ENCODE results near the gene ACAP3. TPM values are rescaled to one million over a fixed set of nuclear protein-coding genes. Genes with fewer than 3 reads are reported as not detected.
A peak's percentile ranks its signal among the peaks of the same experiment; 100 is the strongest.

ACAP3 gene
- polyA plus RNA-seq, 2 donors, result 47.7 to 120 TPM

- WGBS, 2 donors, result 71 to 79% methylated on average over 44 to 46 of the region's 46 CpGs
- no peaks in the 10 kb centered on the region for H3K9me3 ChIP-seq (ENCODE audit: control insufficient read depth in 2 of 2, insufficient read depth in 1 of 2, low read depth in 1 of 2, low read length in 1 of 2)
- H3K27ac ChIP-seq (ENCODE audit: low read depth in 2 of 2, low read length in 1 of 2), result no peak overlapping the region
- peaks cover 0 to 2% of the 10 kb centered on the region in 2 donors for H3K27me3 ChIP-seq (ENCODE audit: control insufficient read depth in 1 of 2, insufficient read depth in 2 of 2, low read length in 2 of 2)
- H3K4me3 ChIP-seq (ENCODE audit: low read depth in 1 of 2, low read length in 2 of 2), result no peak overlapping the region
- H3K36me3 ChIP-seq (ENCODE audit: control insufficient read depth in 2 of 2, insufficient read depth in 2 of 2, low read length in 1 of 2), result no peaks in the 10 kb centered on the region
- H3K4me1 ChIP-seq (ENCODE audit: control insufficient read depth in 2 of 2, insufficient read depth in 2 of 2, low read length in 1 of 2), result peaks cover 0 to 14% of the 10 kb centered on the region in 2 donors
These were observed 20.2 kb downstream of the ACAP3 start for GRCh38 chr1:1287288-1288110.

- WGBS, 2 donors, result 57 to 59% methylated on average over 41 to 50 of the region's 50 CpGs
- Histone ChIP-seq H3K9me3 (ENCODE audit: control insufficient read depth in 2 of 2, insufficient read depth in 1 of 2, low read depth in 1 of 2, low read length in 1 of 2) (no peaks in the 10 kb centered on the region), H3K27ac (ENCODE audit: low read depth in 2 of 2, low read length in 1 of 2) (no peak overlapping the region), H3K4me1 (ENCODE audit: control insufficient read depth in 2 of 2, insufficient read depth in 2 of 2, low read length in 1 of 2) (peaks cover 0 to 23% of the 10 kb centered on the region in 2 donors), H3K4me3 (ENCODE audit: low read depth in 1 of 2, low read length in 2 of 2) (no peak overlapping the region), H3K27me3 (ENCODE audit: control insufficient read depth in 1 of 2, insufficient read depth in 2 of 2, low read length in 2 of 2) (peaks cover 0 to 2% of the 10 kb centered on the region in 2 donors), H3K36me3 (ENCODE audit: control insufficient read depth in 2 of 2, insufficient read depth in 2 of 2, low read length in 1 of 2) (no peaks in the 10 kb centered on the region)
These were observed 21.1 kb downstream of the ACAP3 start for GRCh38 chr1:1286313-1287261.

DNA sequence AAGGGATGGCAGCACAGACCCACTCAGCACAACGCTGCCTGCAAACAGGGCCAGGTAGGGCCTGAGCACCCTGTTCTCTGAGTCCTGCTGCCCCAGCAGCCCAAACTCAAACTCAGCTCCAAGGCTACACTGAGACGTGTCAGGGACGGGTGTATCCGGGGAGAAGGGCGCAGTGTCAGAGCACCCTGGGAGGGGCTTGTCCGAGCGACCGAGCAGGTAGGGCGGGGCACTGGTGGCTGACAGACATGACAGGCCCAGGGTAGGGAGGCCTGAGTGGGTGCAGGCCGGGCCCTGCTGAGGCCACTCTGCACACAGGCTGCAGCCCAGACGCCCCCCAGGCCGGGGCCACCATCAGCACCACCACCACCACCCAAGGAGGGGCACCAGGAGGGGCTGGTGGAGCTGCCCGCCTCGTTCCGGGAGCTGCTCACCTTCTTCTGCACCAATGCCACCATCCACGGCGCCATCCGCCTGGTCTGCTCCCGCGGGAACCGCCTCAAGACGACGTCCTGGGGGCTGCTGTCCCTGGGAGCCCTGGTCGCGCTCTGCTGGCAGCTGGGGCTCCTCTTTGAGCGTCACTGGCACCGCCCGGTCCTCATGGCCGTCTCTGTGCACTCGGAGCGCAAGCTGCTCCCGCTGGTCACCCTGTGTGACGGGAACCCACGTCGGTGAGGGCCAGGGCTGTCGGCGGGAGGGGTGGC lies 22.0 kb downstream of the ACAP3 start:
- Histone ChIP-seq H3K27me3 (ENCODE audit: control insufficient read depth in 1 of 2, insufficient read depth in 2 of 2, low read length in 2 of 2) (peaks cover 0 to 2% of the 10 kb centered on the region in 2 donors), H3K9me3 (ENCODE audit: control insufficient read depth in 2 of 2, insufficient read depth in 1 of 2, low read depth in 1 of 2, low read length in 1 of 2) (no peaks in the 10 kb centered on the region), H3K27ac (ENCODE audit: low read depth in 2 of 2, low read length in 1 of 2) (no peak overlapping the region), H3K4me3 (ENCODE audit: low read depth in 1 of 2, low read length in 2 of 2) (no peak overlapping the region), H3K4me1 (ENCODE audit: control insufficient read depth in 2 of 2, insufficient read depth in 2 of 2, low read length in 1 of 2) (peaks cover 0 to 23% of the 10 kb centered on the region in 2 donors), H3K36me3 (ENCODE audit: control insufficient read depth in 2 of 2, insufficient read depth in 2 of 2, low read length in 1 of 2) (no peaks in the 10 kb centered on the region)
- 57 to 59% methylated on average over 36 to 37 of the region's 37 CpGs for WGBS, 2 donors

- H3K27ac ChIP-seq (ENCODE audit: low read depth in 2 of 2, low read length in 1 of 2), result no peak overlapping the region
- 91% methylated on average over 22 of the region's 22 CpGs for WGBS, 2 donors
- H3K27me3 ChIP-seq (ENCODE audit: control insufficient read depth in 1 of 2, insufficient read depth in 2 of 2, low read length in 2 of 2), result peaks cover 0 to 2% of the 10 kb centered on the region in 2 donors
- no peak overlapping the region for H3K4me3 ChIP-seq (ENCODE audit: low read depth in 1 of 2, low read length in 2 of 2)
- H3K9me3 ChIP-seq (ENCODE audit: control insufficient read depth in 2 of 2, insufficient read depth in 1 of 2, low read depth in 1 of 2, low read length in 1 of 2), result no peaks in the 10 kb centered on the region
- H3K36me3 ChIP-seq (ENCODE audit: control insufficient read depth in 2 of 2, insufficient read depth in 2 of 2, low read length in 1 of 2), result no peaks in the 10 kb centered on the region
- H3K4me1 ChIP-seq (ENCODE audit: control insufficient read depth in 2 of 2, insufficient read depth in 2 of 2, low read length in 1 of 2), result peaks cover 0 to 23% of the 10 kb centered on the region in 2 donors
These were observed 22.6 kb downstream of the ACAP3 start for GRCh38 chr1:1285102-1285571.

GRCh38 chr1:1284221-1285101 lies 23.3 kb downstream of the ACAP3 start:
- no peak overlapping the region for H3K4me3 ChIP-seq (ENCODE audit: low read depth in 1 of 2, low read length in 2 of 2)
- H3K36me3 ChIP-seq (ENCODE audit: control insufficient read depth in 2 of 2, insufficient read depth in 2 of 2, low read length in 1 of 2), result no peaks in the 10 kb centered on the region
- H3K27ac ChIP-seq (ENCODE audit: low read depth in 2 of 2, low read length in 1 of 2), result no peak overlapping the region
- peaks cover 0 to 2% of the 10 kb centered on the region in 2 donors for H3K27me3 ChIP-seq (ENCODE audit: control insufficient read depth in 1 of 2, insufficient read depth in 2 of 2, low read length in 2 of 2)
- 82 to 83% methylated on average over 26 to 29 of the region's 32 CpGs for WGBS, 2 donors
- no peaks in the 10 kb centered on the region for H3K9me3 ChIP-seq (ENCODE audit: control insufficient read depth in 2 of 2, insufficient read depth in 1 of 2, low read depth in 1 of 2, low read length in 1 of 2)
- peaks cover 0 to 23% of the 10 kb centered on the region in 2 donors for H3K4me1 ChIP-seq (ENCODE audit: control insufficient read depth in 2 of 2, insufficient read depth in 2 of 2, low read length in 1 of 2)

DNA sequence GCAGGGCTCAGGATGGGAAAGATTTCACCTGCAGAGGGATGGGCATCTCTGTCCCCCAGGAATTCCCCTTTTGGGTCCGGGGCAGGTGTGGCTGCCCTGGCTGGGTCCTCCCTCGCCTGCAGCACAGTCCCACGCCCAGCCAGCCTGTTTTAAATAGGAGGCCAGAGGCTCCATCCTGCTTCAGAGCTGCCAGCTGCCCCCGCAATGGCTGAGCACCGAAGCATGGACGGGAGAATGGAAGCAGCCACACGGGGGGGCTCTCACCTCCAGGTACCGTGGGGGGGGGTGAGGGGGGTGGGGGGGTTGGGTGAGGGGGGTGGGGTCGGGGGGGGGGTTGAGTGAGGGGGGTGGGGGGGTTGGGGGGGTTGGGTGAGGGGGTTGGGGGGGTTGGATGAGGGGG lies 23.9 kb downstream of the ACAP3 start:
- 7 to 8% methylated on average over 4 to 8 of the region's 9 CpGs for WGBS, 2 donors
- peaks cover 0 to 2% of the 10 kb centered on the region in 2 donors for H3K27me3 ChIP-seq (ENCODE audit: control insufficient read depth in 1 of 2, insufficient read depth in 2 of 2, low read length in 2 of 2)
- H3K4me3 ChIP-seq (ENCODE audit: low read depth in 1 of 2, low read length in 2 of 2), result no peak overlapping the region
- peaks cover 0 to 23% of the 10 kb centered on the region in 2 donors for H3K4me1 ChIP-seq (ENCODE audit: control insufficient read depth in 2 of 2, insufficient read depth in 2 of 2, low read length in 1 of 2)
- no peaks in the 10 kb centered on the region for H3K36me3 ChIP-seq (ENCODE audit: control insufficient read depth in 2 of 2, insufficient read depth in 2 of 2, low read length in 1 of 2)
- H3K27ac ChIP-seq (ENCODE audit: low read depth in 2 of 2, low read length in 1 of 2), result no peak overlapping the region
- no peaks in the 10 kb centered on the region for H3K9me3 ChIP-seq (ENCODE audit: control insufficient read depth in 2 of 2, insufficient read depth in 1 of 2, low read depth in 1 of 2, low read length in 1 of 2)

DNA sequence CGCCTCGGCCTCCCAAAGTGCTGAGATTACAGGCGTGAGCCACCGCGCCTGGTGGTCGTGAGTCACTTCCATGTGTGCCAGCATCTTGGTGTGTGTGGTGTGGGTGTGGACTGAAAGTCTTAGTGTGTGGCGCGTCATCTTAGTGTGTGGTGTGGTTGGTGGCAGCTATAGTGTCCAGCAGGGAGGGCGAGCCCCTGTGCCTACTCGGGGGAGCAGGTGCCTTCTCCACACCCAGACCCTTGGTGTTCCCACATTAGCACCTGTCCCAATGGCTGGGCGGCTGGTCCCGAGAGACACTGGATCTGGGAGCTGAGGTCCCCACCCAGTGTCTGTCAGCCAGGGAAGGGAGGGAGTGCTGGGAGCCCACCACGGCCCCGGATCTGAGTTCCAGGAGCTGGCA lies 24.7 kb downstream of the ACAP3 start:
- 67 to 75% methylated on average over 14 of the region's 14 CpGs for WGBS, 2 donors

GRCh38 chr1:1281533-1282321 lies 26.0 kb downstream of the ACAP3 start:
- H3K4me1 ChIP-seq (ENCODE audit: control insufficient read depth in 2 of 2, insufficient read depth in 2 of 2, low read length in 1 of 2), result peaks cover 0 to 23% of the 10 kb centered on the region in 2 donors
- no peaks in the 10 kb centered on the region for H3K36me3 ChIP-seq (ENCODE audit: control insufficient read depth in 2 of 2, insufficient read depth in 2 of 2, low read length in 1 of 2)
- H3K27me3 ChIP-seq (ENCODE audit: control insufficient read depth in 1 of 2, insufficient read depth in 2 of 2, low read length in 2 of 2), result no peaks in the 10 kb centered on the region
- peak overlapping the region; percentile 81 to 89 for H3K27ac ChIP-seq (ENCODE audit: low read depth in 2 of 2, low read length in 1 of 2)
- no peaks in the 10 kb centered on the region for H3K9me3 ChIP-seq (ENCODE audit: control insufficient read depth in 2 of 2, insufficient read depth in 1 of 2, low read depth in 1 of 2, low read length in 1 of 2)
- WGBS, 2 donors, result 37% methylated on average over 26 of the region's 26 CpGs
- H3K4me3 ChIP-seq (ENCODE audit: low read depth in 1 of 2, low read length in 2 of 2), result no peak overlapping the region

More for the DNA sequence above, 24.7 kb downstream of the ACAP3 start:
- no peaks in the 10 kb centered on the region for H3K9me3 ChIP-seq (ENCODE audit: control insufficient read depth in 2 of 2, insufficient read depth in 1 of 2, low read depth in 1 of 2, low read length in 1 of 2)
- H3K27ac ChIP-seq (ENCODE audit: low read depth in 2 of 2, low read length in 1 of 2), result no peak overlapping the region
- peaks cover 0 to 2% of the 10 kb centered on the region in 2 donors for H3K27me3 ChIP-seq (ENCODE audit: control insufficient read depth in 1 of 2, insufficient read depth in 2 of 2, low read length in 2 of 2)
- H3K36me3 ChIP-seq (ENCODE audit: control insufficient read depth in 2 of 2, insufficient read depth in 2 of 2, low read length in 1 of 2), result no peaks in the 10 kb centered on the region
- H3K4me3 ChIP-seq (ENCODE audit: low read depth in 1 of 2, low read length in 2 of 2), result no peak overlapping the region
- peaks cover 0 to 23% of the 10 kb centered on the region in 2 donors for H3K4me1 ChIP-seq (ENCODE audit: control insufficient read depth in 2 of 2, insufficient read depth in 2 of 2, low read length in 1 of 2)

Measured in esophagus (tissue), 2 donors.